Activated CD4-positive, alpha-beta T cell treated with anti-CD3 and anti-CD28 coated beads, Interleukin-2, Interleukin-4, amounts not matched to agents 100 ng/mL and 50 ng/mL, durations not matched to agents 16 hours and 8 hours (primary cell): ENCODE results near the gene PLBD1.

ENCODE experiments used
- DNase-seq: peaks from one replicate; pipeline ENCODE4 v3.0.0-alpha.2; 2020; ENCODE audit warnings: low spot score

Gene PLBD1

DNA sequence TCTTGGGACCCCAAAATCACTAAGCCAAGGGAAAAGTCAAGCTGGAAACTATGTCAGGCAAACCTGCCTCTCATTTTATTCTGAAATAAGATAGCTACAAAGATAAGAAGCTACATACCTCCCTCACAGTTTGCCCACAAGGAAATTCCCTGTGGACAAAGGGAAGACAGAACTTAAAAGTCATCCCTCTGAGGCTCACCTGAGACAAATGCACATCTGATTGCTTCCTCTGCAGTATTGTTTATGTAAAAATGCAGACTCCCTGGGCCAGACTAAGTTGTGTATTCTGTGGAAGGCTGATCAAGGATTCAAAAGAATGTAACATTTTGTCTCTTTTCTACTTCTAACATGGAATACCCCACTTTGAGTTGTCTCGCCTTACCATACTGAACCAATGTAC, 2.5 kb upstream of the PLBD1 start:
- no peak for DNase-seq

GRCh38 chr12:14564336-14564959, 3.2 kb downstream of the PLBD1 start:
- no peak for DNase-seq

DNA sequence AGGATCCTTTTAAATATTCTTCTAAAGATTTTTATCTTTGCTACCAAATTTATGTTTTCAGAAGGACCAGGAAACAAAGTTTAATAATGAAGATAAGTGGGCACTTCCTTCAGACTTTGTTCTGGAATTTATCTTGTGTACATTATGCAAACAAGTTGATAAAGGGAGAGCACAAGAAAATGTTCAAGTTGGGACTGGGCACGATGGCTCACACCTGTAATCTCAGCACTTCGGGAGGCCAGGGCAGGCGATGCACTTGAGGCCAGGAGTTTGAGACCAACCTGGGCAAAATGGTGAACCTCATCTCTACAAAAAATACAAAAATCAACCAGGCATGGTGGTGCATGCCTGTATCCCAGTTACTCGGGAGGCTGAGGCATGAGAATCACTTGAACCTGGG, 4.6 kb downstream of the PLBD1 start:
- no peak for DNase-seq

- DNase-seq, result no peak
Observed at GRCh38 chr12:14562279-14562678, 5.4 kb downstream of the PLBD1 start.

- no peak for DNase-seq
Observed at GRCh38 chr12:14561677-14562238, 5.9 kb downstream of the PLBD1 start.

- DNase-seq, result no peak
Observed at GRCh38 chr12:14560904-14561574, 6.6 kb downstream of the PLBD1 start.

DNA sequence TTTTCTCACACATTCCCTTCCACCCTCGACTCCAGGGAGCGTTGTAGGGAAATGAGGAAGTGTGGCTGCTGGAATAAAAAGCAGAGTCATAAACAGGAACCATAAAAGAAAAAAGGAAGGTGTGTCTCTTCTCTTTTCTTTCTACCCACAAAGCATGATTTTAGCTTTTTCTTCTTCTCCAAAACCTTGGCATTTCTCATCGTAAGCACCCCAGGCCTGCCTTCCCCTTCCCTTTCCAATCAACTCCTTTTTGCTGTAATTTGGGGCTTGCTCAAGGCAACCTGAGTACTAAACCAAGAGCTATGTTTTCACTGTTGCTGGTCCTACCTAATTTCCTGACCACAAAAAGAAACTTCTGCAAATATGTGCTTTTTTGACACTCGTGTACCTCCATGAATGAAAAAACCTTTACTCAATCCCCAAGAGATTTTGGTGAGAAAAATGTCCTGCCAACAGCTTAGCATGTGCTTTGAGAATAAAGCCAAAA, 9.2 kb downstream of the PLBD1 start:
- no peak for DNase-seq

- no peak for DNase-seq
Observed at GRCh38 chr12:14557966-14558365, 9.7 kb downstream of the PLBD1 start.

GRCh38 chr12:14554281-14555007, 13.2 kb downstream of the PLBD1 start:
- DNase-seq, result no peak

GRCh38 chr12:14548609-14549008, 19.1 kb downstream of the PLBD1 start:
- DNase-seq, result no peak

- no peak for DNase-seq
Observed at GRCh38 chr12:14547571-14547970, 20.1 kb downstream of the PLBD1 start.

DNA sequence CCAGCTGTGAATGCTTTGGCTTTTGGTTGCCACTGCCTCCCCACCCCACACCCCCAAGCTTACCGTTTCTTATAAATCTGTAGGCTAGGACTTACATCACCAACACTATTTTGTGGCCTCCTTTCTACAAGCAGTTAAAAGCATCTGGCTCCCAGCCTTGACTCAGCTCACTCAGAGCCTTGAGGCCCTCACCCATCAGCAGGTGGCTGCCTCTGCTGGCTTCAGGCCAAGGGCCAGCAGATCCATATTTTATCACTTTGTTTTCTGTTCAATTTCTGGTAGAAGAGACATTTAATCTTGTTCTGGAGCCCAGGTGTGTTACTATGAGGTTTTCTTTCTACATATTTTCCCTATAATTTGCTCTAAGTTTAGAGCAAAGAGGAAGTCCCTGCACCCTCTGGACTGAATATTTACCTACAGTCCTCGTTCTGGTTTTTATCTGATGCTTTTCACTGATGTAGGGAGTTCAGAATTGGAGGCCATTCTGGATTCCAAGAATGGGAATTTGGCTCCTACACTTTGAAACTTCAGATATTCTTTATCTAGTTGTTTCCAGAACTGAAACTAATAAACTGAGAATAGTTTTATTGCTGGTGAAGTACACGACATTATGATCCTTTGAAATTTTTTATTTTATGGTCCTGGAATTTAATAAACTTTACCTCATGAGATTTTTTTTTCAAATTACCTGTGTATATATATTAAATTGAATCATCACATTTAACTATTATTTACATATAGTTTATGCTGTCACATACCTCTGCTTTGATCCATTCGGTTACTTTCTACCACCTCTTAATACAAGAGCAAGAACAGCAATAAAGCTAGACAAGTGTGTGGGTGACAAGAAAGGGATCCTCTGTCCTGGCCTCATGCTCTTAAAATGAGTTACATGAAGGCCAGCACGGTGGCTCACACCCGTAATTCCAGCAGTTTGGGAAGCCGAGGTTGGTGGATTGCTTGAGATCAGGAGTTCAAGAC, 22.2 kb downstream of the PLBD1 start:
- no peak for DNase-seq

- DNase-seq, result no peak
Observed at GRCh38 chr12:14540801-14541462, 26.8 kb downstream of the PLBD1 start.

DNA sequence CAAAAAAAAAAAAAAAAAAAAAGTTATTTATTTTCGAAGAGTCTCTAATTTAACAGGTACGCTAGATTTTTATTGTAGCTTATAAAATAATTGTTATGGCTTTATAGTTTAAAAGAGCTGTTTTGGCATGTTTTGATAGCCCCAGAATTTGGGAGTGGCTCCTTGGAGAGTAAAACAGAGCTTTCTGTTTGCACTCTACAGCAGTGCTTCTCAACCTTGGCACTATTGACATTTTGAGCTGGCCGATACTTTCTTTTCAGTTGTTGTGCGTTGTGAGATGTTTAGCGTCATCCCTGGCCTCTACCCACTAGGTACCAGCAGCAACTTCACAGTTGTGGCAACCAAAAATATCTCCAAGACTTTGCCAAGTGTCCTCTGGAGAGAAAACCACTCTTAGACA, 30.6 kb downstream of the PLBD1 start:
- DNase-seq, result no peak

DNA sequence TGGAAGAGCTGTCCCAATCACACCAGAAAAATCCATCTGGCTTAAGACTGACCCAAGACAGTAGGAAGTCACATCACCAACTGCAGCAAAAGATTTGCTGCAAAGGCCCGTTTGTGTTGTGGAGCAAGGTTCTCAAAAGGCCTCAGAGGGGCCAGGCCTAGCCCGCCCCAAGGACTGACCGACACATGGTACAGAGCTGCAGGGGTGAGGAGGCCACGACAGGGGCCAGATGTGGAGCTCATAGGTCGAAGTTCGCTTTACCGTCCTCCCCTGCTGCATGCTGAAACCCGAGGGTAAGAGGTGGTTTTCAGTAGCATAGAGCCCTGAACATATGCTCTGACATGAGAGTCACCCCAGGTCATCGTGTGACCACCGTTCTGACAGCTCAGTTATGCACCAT, 35.5 kb downstream of the PLBD1 start:
- no peak for DNase-seq

DNA sequence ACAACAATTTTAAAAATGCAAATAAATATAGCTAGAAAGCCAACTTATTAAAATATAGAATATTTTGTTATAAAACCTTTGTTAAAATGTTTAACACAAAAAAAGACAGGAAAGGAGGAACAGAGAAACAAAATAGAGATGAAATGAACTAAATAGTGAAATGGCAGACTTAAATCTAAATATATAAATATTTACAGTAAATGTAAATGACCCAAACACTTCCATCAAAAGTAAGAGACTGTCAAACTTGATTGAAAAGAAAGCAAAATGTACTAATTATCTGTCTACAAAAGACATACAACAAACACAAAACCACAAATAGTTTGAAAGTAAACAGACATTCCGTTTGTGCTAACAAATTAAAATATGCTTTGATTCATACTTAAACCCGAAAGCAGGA, 41.7 kb downstream of the PLBD1 start:
- DNase-seq, result no peak

DNA sequence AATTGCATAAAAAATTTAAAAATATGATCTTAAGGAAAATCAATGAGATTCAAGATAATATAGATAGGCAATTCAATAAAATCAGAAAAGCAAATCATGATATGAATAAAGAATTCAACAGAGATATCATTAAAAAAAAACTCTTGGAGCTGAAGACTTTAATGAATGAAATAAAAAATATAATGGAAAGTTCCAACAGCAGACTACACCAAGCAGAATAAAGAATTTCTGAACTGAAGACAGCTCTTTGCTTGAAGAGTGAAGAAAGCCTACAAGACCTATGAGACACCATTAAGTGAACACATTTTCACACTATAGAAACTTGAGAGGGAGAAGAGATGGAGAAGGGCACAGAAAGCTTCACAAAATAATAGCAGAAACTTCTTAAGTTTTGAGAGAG, 45.9 kb downstream of the PLBD1 start:
- no peak for DNase-seq

DNA sequence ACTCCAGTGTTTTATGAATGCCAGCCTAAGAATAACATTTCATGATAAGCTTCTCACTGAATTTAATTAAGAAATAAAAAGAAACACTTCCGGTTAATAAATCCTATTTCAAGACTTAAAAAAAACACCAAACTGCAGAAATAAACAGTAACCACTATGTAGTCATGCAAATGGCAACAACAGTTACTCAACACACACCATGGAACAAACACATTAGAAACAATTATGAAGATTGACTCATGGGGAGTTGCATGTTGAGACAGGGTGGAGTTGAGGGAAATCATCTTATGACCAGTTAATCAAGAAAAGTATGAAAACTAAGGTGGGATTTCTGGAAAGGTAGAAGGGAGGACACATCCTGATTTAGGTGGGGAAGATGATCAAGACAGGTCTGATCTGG, 52.7 kb downstream of the PLBD1 start:
- no peak for DNase-seq

- DNase-seq, result no peak
Observed at GRCh38 chr12:14514154-14514842, 53.4 kb downstream of the PLBD1 start.

GRCh38 chr12:14510574-14510973, 57.1 kb downstream of the PLBD1 start:
- no peak for DNase-seq
